ENCODE results near the gene PSMG3. TPM values are rescaled to one million over a fixed set of nuclear protein-coding genes. Genes with fewer than 3 reads are reported as not detected.

Gene PSMG3
- total RNA-seq, 1 donor from 2014 or later, result 56.6 TPM

GRCh38 chr7:1597066-1597760 lies 27.4 kb upstream of the PSMG3 start:
- TF ChIP-seq CTCF (IDR thresholded peaks at IDR 0.05; ENCODE audit: partially characterized antibody, unreplicated experiment), result no peak
- peaks cover 16% of the 10 kb centered on the region for H3K4me1 Mint-ChIP-seq (ENCODE audit: low read depth, unreplicated experiment)
- H3K36me3 Mint-ChIP-seq (ENCODE audit: unreplicated experiment), result peaks cover 4% of the 10 kb centered on the region
- no peak for DNase-seq
- H3K4me3 Mint-ChIP-seq (ENCODE audit: unreplicated experiment), result no peak overlapping the region
- peaks cover 14% of the 10 kb centered on the region for H3K9me3 Mint-ChIP-seq (ENCODE audit: unreplicated experiment)
- peak overlapping the region; percentile 10 for H3K27ac Mint-ChIP-seq (ENCODE audit: unreplicated experiment)
- peaks cover 7% of the 10 kb centered on the region for H3K27me3 Mint-ChIP-seq (ENCODE audit: unreplicated experiment)

GRCh38 chr7:1596181-1597043 lies 26.6 kb upstream of the PSMG3 start:
- no peak for DNase-seq
- Mint-ChIP-seq H3K4me3 (ENCODE audit: unreplicated experiment) (no peak overlapping the region), H3K4me1 (ENCODE audit: low read depth, unreplicated experiment) (peaks cover 19% of the 10 kb centered on the region), H3K27ac (ENCODE audit: unreplicated experiment) (peak overlapping the region; percentile 10), H3K36me3 (ENCODE audit: unreplicated experiment) (peaks cover 4% of the 10 kb centered on the region), H3K9me3 (ENCODE audit: unreplicated experiment) (peaks cover 14% of the 10 kb centered on the region), H3K27me3 (ENCODE audit: unreplicated experiment) (peaks cover 11% of the 10 kb centered on the region)
- TF ChIP-seq CTCF (IDR thresholded peaks at IDR 0.05; ENCODE audit: partially characterized antibody, unreplicated experiment), result no peak

GRCh38 chr7:1595636-1596035 lies 25.8 kb upstream of the PSMG3 start:
- no peak overlapping the region for H3K27ac Mint-ChIP-seq (ENCODE audit: unreplicated experiment)

GRCh38 chr7:1595027-1595426 lies 25.2 kb upstream of the PSMG3 start:
- no peak for TF ChIP-seq CTCF (IDR thresholded peaks at IDR 0.05; ENCODE audit: partially characterized antibody, unreplicated experiment)
- Mint-ChIP-seq H3K27me3 (ENCODE audit: unreplicated experiment) (peaks cover 10% of the 10 kb centered on the region), H3K9me3 (ENCODE audit: unreplicated experiment) (peaks cover 14% of the 10 kb centered on the region), H3K27ac (ENCODE audit: unreplicated experiment) (peak overlapping the region; percentile 31), H3K36me3 (ENCODE audit: unreplicated experiment) (peaks cover 4% of the 10 kb centered on the region), H3K4me1 (ENCODE audit: low read depth, unreplicated experiment) (peaks cover 25% of the 10 kb centered on the region), H3K4me3 (ENCODE audit: unreplicated experiment) (no peak overlapping the region)
- DNase-seq, result no peak

More at GRCh38 chr7:1595636-1596035, 25.8 kb upstream of the PSMG3 start:
- Mint-ChIP-seq H3K4me3 (ENCODE audit: unreplicated experiment) (no peak overlapping the region), H3K9me3 (ENCODE audit: unreplicated experiment) (peaks cover 14% of the 10 kb centered on the region), H3K4me1 (ENCODE audit: low read depth, unreplicated experiment) (peaks cover 25% of the 10 kb centered on the region), H3K27me3 (ENCODE audit: unreplicated experiment) (peaks cover 11% of the 10 kb centered on the region), H3K36me3 (ENCODE audit: unreplicated experiment) (peaks cover 4% of the 10 kb centered on the region)
- no peak for TF ChIP-seq CTCF (IDR thresholded peaks at IDR 0.05; ENCODE audit: partially characterized antibody, unreplicated experiment)
- DNase-seq, result no peak
